ENCODE results near the gene MYL5. TPM values are rescaled to one million over a fixed set of nuclear protein-coding genes. Genes with fewer than 3 reads are reported as not detected.

Gene MYL5
- total and polyA plus RNA-seq, 2 of the 13 experiments (the other 11 are each of a cell fraction or from before 2014, with no cell fraction given) = 6.5 to 16.0 TPM

- no peak for TF ChIP-seq KDM5B (CRISPR knock-in tag; IDR thresholded peaks at IDR 0.05; ENCODE audit: borderline replicate concordance)
- no peak for TF ChIP-seq HMGXB3 (CRISPR knock-in tag; IDR thresholded peaks at IDR 0.05; ENCODE audit: borderline replicate concordance)
- no peak for TF ChIP-seq DMAP1 (CRISPR knock-in tag; IDR thresholded peaks at IDR 0.05)
- no peak for TF ChIP-seq NRL (CRISPR knock-in tag; IDR thresholded peaks at IDR 0.05; ENCODE audit: borderline replicate concordance)
- no peak for TF ChIP-seq FOSL1 (CRISPR knock-in tag; IDR thresholded peaks at IDR 0.05; ENCODE audit: borderline replicate concordance)
- no peak for TF ChIP-seq ZNF33B (CRISPR knock-in tag; IDR thresholded peaks at IDR 0.05)
- TF ChIP-seq ZNF235 (CRISPR knock-in tag; IDR thresholded peaks at IDR 0.05; ENCODE audit: borderline replicate concordance) = no peak
- no peak for TF ChIP-seq ZNF333 (CRISPR knock-in tag; IDR thresholded peaks at IDR 0.05; ENCODE audit: borderline replicate concordance)
- TF ChIP-seq ZNF446 (CRISPR knock-in tag; IDR thresholded peaks at IDR 0.05) = no peak
- TF ChIP-seq ZFP91 (CRISPR knock-in tag; IDR thresholded peaks at IDR 0.05; ENCODE audit: borderline replicate concordance) = peak; percentile 60; the same call in 1 of the 2 replicates
- TF ChIP-seq, protein P1, sequence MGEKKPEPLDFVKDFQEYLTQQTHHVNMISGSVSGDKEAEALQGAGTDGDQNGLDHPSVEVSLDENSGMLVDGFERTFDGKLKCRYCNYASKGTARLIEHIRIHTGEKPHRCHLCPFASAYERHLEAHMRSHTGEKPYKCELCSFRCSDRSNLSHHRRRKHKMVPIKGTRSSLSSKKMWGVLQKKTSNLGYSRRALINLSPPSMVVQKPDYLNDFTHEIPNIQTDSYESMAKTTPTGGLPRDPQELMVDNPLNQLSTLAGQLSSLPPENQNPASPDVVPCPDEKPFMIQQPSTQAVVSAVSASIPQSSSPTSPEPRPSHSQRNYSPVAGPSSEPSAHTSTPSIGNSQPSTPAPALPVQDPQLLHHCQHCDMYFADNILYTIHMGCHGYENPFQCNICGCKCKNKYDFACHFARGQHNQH (CRISPR knock-in tag; IDR thresholded peaks at IDR 0.05) = no peak
- TF ChIP-seq RBFOX2 (IDR thresholded peaks at IDR 0.05; ENCODE audit: low read depth, low read length) = no peak
- no peak for TF ChIP-seq PRPF4 (IDR thresholded peaks at IDR 0.05; ENCODE audit: low read depth, low read length, poor library complexity, severe bottlenecking)
- 0 out of 2 replicates have a peak, but pooled peaks have one; percentile 46 for TF ChIP-seq SAP130 (CRISPR knock-in tag; IDR thresholded peaks at IDR 0.05; ENCODE audit: low read depth)
- TF ChIP-seq HNF1B (CRISPR knock-in tag; IDR thresholded peaks at IDR 0.05) = peak; percentile 53; the same call in 1 of the 2 replicates
- TF ChIP-seq ZNF564 (CRISPR knock-in tag; IDR thresholded peaks at IDR 0.05) = no peak
- TF ChIP-seq LCORL (IDR thresholded peaks at IDR 0.05) = no peak
- TF ChIP-seq LCORL (CRISPR knock-in tag; IDR thresholded peaks at IDR 0.05) = no peak
- no peak for TF ChIP-seq SRSF4 (IDR thresholded peaks at IDR 0.05; ENCODE audit: low read depth, low read length, poor library complexity, severe bottlenecking)
- no peak for TF ChIP-seq ZSCAN20 (CRISPR knock-in tag; IDR thresholded peaks at IDR 0.05; ENCODE audit: borderline replicate concordance)
- no peak for TF ChIP-seq POLR2A (IDR thresholded peaks at IDR 0.05; ENCODE audit: insufficient read depth in 1 of 2, low read depth in 2 of 2, low read length in 2 of 2)
- TF ChIP-seq ARHGAP35 (CRISPR knock-in tag; IDR thresholded peaks at IDR 0.05; ENCODE audit: borderline replicate concordance) = no peak
Measured at GRCh38 chr4:700587-701264, 26.4 kb downstream of the MYL5 start (continued).
